HG02943 (cell line): ENCODE data around the gene SERPING1.

ENCODE experiments used
- ATAC-seq: cut with Tn5 transposase; IDR thresholded peaks from one replicate; pipeline ENCODE4 v1.9.1; 2021; ENCODE audit warnings: mild to moderate bottlenecking, low read depth, moderate library complexity; ENCODE audit not compliant: unreplicated experiment

SERPING1 gene

DNA sequence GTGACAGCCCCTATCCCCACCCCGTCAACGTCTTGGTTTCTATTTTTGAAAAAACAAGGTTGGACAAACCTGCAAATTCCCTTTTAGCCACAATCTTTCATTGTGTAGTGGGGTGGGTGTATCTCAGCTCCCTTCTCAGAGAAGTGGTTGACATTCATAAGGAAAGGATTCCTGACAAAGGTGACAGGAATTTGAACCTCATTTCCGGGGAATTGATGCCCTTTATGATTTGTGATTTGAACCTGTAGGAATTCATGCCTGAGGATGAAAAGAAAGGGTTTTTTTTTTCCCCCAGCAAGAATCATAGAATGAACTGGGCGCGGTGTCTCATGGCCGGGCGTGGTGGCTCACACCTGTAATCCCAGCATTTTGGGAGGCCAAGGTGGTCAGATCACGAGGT is 37.8 kb downstream of the SERPING1 start:
- ATAC-seq: no peak

DNA sequence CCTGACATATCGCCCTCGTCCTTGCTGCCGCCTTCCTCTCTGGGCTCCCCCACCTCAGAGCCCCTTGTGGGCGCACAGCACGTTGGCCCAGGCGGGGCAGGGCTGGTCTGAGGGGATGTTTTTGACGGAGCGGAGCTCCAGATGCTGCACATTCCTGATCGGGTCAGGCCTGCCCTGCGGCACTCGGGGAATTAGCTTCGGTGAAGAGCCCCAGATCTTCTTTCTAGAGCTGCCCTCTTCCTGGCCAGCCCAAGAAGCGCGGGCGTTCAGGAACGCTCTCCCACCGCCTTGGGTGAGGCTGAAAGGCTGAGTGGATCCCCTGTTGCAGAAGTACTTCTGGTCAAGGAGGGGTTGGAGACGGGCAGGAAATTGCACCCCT is 40.1 kb downstream of the SERPING1 start:
- no peak for ATAC-seq

DNA sequence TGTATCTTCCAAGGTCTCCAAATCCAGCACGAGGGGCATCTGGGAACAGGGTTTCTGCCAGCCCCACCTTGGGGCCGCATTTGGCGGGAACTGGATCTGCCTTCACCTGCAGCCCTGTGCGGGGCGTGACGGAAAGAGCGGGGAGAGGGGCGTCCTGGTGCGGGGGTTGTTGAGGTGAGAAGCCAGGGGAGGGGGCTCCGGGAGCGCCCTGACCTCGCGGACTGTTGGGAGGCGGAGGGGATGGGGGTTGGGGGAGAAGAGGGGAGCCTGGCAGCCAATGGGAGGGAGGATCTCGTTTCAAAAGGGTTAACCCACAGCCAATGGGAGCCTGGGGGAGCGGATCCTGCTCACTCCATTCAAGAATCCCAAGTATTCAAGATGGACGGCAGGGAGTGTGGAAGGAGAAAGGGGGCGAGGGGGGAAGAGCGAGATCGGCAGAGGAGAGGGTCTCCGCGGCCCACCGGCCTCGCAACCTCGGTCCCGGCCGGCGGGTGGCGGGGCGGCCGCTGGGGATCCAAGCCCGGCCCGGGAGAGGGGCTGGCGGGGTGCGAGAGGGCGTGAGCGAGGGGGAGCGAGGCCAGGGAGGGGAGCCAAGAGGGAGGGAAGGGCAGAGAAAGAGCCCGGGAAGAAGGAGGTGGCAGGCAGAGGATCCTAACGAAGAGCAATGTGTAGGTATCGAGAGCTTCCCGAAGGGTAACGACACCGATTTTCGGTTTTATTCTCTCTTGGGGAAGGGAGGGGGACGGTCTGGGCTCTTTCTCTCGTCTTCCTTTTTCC is 40.7 kb downstream of the SERPING1 start:
- ATAC-seq: no peak

DNA sequence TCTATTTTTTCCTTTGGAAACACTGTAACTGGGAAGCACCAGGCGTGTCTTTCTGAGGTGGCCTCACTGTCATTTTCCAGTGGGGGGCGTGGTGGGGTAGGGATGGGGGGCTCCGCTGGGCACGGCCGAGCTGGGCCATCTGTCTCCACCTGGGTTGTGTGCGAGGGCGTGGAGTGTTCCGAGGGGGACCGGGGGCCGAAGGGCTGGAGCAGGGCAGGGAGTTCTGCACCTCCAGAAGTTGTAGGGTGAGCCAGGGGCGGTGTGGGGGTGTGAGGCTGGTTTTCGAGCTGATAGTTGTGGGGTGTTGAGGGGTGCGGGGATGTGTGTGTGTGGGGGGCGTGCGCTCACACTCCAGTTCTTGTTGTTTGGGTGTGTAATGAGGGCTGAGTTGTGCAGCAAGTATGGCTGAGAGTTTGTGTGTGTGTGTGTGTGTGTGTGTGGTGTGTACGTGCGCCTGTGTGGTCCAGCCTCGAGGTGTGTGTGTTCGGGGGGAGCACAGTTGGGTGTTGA is 41.4 kb downstream of the SERPING1 start:
- ATAC-seq: no peak

DNA sequence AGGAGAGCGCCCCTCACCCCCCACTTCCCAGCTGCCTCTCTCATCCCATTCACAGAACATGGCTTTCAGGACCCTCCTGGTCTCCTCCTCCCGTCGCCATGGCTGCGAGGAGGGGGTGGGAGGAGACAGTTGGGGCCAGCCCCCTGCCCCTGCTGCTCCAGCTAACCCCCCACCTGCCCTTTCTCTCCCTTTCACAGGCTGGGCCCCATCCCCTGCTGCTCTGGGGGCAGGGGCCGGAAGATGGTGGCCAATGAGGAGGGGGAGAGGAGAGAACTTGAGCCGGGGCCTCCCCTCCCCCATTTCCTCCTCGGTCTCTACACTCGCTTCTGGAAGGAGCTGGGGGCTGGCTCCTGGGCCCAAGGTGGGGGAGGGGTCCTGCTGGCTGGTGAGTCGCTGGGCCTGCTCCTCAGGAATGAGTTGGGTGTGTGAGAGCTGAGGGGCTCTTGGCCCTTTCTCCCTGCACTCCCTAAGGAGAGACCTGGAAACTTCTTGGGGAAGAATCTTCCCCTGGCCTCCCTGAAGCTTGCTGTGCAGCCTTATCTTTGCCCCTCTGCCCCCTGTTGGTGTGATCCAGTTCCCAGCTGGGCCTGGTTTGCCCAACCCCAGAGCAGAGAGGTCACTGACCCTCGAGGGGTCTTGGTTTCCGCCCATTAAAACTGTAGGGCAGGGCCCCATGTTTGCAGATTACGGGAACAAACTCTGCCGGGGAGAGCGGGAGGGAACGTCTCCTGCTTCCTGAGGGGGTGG is 42.0 kb downstream of the SERPING1 start:
- no peak for ATAC-seq

DNA sequence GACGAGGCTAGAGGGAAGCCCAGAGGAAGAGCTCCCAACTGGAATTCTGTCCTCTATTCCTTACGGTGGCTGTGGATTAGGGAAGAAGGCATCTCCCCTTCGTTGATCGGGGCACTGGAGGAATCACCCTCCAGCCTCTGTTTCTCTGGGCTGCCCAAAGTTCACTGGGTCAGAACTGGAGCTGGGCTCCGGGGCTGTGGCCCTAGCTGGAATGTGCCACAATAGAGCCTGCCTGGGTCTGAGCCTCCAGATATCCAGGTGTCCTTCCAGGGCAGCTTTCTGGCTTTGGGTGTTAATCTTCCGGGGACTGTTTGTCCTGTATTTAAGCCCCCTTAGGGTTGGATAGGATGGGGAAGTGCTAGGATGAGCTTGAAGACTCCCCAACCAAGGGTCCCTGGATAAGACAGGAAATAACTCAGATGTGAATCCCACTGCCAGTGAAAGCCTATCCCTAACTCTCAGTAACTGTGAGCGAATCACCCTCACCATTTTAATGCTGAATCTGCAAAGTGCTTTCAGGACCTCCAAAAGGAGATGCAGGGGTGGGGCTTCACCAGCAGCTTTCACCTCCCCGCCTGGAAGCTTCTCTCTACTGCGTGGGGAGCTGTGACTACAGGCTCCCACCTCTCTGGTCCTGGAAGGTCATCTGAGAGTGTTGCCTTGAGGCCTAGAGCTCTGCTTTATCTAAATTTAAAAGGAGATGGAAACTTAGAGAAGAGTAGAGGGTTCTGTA is 42.7 kb downstream of the SERPING1 start:
- ATAC-seq: no peak

DNA sequence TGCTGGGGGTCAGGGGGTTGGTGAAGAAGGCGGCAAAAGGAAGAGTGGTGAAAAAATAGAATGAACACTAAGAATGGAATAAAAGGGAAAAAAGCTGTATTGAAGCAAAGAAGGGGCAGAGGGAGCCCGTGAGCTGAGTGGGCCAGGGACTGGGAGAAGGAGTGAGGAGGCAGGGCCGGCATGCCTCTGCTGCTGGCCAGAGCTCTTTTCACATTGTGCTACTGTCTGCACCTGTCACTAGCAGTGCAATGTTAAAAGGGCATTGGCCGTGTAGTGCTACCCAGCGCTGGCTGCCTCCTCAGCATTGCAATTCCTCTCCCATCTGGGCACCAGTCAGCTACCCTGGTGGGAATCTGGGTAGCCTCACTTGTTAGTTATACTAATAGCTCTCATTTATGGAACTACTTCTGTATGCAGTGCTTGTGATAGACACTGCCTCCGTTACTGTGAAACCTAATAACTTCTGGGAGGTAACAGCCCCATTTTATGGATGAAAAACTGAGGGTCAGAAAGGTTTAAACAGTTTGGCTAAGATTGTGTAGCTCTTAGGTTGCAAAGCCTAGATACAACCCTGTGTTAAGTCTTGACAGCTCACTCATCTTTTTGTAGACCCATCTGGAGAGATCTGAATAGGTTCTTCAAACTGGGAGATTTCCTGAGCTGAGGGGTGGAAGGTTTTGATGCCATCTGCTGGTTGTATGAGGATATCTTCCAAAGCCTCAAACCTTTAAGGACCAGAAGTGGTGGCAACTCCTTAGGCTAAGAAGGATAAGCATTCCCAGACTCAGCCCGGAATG is 43.7 kb downstream of the SERPING1 start:
- no peak for ATAC-seq

DNA sequence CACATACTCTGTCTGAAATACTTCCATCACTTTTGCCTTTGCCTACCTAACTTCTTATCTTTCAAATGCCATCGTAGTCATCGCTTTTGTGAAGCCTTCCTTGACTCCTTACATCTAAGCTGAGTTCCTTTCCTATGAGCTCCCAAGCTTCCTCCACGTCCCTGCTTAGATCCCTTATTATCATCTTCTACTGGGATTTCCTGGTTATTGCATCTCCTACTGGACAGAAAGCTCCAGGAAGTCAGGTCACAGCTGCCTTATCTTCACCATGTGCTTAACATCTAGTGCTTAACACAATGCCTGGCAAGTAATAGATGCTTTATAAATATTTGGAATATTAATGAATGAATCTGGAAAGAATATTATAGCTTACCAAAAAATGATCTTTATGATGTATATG is 46.3 kb downstream of the SERPING1 start:
- ATAC-seq: no peak

DNA sequence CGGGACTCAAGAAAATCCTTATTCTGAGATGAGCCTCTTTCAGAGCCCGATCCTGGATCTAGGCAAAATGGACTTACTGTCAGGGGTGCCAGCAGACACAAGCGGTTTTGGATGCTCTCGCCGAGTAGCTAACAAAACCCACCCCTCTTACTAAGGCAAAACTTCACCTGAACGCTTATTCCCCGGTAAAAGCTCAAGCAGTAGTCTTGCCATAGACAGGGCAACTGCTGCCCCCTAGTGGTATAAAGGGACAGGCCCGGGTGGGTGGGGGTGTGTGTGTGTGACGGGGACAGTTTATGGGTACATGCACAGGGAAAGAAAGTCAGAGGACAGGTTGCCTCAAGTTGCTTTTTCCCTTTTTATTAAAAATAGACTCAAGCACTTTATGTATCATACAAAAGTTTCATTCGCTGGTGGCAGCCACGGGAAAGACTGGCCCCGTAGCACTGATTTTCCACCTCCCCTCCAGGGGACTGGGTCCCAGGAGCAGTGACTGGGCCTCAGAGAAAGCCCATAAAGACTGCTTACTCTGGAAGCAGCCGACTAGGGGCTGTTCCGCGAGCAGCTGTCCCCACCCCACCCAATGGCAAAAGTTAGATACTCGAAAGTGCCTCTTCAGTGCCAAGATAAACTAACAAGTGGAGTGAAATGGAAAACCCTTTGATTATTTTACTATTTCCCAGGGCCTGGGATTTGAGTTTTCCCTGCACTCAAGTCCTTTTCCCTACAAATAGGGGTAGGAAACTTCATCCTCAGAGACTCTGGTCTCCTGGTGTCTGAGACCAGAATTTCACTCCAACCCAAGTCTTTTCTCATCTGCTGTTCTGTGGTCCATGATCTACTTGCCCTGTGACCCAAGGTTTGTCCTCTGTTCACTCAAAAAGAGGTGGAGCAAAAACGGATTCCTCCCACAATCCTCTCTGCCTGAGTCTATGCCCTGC is 47.5 kb downstream of the SERPING1 start:
- peak; percentile 55 for ATAC-seq

DNA sequence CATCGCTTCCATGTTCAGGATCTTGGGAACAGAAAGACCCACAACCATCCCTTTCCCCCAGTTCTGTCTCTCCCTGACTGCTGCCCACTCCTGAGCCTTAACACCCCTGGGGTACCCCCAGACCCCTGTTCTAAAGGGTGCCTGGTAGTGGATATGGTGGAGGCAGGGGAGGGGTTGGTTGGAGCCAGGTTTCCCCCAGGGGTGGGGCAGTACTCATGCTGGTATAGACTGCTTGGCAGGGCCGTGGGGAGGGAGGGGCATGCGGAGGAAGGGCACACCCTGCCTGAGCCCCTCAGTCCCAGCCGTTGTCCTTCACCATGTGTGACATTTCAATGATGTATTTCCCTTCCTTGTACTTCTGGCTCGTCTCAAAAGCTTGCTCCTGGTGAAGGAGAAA is 48.2 kb downstream of the SERPING1 start:
- no peak for ATAC-seq

DNA sequence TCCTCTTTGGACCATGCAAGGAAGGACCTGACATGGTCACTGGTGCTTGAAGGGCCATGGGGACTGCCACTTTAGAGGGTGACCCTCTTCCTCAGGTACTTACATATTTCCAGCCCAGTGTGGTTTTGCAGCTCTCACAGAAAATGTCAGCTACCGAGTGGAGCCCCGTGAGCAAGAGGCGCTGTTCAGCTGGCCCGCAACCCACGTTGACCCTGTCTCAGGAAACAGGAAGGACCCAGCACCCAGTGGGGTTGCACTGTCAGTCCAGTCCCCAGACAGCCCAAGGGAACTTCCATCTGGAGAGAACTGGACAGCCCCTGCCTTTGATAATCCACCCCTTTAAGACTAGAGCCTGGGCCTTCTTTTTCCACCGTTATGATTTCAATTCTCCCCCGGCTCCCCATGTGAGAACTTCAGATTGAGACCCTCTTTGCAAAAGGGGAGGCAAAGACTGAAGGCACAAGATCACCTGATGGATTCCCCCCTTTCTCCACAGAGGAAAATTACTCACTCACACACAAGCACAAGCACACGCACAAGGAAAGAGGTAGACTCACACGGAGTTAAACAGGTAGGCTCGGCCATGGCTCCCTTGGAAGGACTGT is 48.8 kb downstream of the SERPING1 start:
- no peak for ATAC-seq

DNA sequence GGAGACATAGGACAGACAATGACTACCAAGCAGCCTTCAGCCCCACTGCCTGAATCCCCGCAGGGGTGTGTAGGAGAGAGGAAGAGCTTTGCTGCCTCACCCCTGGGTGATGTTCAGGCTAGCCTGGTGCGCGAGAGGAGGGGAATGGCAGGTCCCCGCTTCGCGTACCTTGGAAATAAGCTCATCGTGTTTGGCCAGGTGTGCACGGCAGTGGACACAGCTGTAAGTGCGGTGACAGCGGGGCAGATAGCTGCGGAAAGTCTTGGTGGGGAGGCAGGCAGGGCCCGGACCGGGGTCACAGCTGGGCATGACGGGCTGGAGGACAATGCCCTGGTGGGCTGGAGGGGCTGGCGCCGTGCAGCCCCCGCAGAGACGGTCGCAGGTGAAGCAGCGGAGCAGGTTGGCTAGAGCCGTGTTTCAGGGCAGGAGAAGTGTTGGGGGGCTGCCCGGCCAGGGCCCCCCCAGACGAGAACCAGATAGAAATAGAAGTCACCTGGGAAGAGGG is 49.4 kb downstream of the SERPING1 start:
- no peak for ATAC-seq

DNA sequence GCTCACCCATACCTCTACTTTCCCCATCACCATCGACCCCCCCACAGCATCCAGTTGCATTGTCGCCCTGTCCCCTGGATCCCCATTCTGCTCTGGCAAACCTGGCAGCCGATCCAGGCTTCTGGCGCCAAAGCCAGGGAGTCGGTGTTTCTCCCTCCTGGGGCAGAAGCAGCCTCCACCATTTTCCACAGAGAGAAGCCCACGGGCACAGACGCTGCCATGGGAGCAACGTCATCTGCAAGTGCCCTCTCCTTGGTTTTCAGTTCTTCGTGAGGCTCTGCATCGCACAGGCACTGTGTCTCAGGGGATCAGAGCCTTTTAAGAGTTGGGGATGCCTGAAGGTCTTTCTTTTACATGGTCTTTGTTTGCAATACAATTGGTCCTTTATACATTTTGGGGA is 49.9 kb downstream of the SERPING1 start:
- ATAC-seq: no peak

DNA sequence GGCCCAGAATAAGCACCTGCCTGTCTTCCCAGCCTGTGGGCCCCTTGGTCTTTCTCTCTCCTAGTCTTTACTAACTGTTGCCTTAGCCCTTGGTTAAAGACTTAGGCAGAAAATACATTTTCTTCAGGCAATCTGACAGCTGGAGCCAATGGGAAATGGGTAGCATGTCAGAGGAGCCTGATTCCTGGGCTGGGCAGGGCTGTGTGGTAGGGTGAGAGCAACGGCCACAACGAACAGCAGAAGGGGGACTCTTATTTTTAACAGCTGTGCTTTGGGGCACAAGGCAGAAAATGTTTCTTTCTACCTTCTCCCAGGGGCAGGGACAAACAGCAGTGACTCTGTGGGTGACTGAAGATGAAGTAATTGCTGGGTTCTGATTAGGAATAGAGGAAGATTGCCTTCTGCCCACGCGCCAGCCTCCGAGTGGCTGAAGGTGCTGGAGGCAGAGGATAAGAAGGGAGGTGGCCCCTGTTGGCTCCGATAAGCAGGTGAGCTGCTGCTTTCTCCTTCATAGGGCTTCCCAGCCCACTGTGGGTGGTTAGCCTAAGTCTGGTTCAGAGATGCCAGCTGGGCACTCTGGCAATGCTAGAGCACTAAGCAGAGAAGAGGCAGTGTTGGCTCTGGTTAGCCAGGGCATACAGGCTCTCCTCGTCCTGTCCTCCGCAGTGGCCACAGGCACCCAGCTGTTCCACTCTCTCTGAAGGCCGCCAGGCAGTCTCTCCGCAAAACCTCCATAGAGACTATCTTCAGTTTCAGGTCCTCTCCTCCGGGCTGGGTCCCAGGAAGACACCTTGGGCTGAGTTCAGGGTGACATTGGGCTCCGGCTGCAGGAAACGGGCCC is 50.7 kb downstream of the SERPING1 start:
- no peak for ATAC-seq

DNA sequence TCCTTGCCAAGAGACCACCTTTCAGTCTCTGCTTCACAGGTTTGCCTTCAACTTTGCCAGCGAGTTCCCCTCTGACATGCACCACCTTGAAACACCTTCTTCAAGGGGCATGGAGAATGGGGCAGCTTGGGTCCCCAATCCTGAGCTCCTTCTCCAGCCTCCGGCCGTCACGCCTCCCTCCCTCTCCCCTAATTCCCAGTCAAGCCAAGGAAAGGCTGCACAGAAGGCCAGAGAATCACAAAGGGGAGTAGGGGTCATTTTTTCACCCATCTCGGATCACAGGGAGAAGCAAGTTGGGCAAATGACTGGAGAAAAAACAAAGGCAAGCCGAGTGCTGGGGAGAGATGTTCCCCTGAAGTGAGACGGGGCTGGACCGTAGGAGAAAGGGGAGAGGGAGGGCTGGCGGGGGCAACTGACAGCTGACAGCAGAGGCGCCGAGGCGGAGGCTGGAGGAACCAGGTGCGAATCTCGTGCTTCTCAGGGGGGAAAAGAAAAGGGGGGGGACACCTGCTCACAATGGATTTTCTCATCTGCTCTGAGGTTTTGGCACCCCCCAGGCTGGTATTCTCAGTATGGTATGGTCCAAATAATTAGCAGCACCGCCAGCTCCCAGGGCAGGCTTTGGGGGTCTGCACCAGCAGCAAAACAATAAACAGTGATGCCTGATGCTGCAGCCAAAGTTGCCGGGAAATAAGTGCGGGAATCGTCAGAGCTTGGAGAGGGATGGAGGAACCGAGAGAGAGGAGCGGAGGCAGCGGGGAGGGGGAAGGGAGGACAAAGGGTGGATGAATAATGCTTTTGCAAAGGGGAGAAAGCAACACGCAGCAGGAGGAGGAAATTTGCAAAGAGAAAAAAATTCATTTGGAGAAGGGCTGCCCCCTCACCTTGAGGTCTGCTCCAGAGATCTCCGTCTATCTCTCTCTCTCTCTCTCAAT is 51.6 kb downstream of the SERPING1 start:
- no peak for ATAC-seq

DNA sequence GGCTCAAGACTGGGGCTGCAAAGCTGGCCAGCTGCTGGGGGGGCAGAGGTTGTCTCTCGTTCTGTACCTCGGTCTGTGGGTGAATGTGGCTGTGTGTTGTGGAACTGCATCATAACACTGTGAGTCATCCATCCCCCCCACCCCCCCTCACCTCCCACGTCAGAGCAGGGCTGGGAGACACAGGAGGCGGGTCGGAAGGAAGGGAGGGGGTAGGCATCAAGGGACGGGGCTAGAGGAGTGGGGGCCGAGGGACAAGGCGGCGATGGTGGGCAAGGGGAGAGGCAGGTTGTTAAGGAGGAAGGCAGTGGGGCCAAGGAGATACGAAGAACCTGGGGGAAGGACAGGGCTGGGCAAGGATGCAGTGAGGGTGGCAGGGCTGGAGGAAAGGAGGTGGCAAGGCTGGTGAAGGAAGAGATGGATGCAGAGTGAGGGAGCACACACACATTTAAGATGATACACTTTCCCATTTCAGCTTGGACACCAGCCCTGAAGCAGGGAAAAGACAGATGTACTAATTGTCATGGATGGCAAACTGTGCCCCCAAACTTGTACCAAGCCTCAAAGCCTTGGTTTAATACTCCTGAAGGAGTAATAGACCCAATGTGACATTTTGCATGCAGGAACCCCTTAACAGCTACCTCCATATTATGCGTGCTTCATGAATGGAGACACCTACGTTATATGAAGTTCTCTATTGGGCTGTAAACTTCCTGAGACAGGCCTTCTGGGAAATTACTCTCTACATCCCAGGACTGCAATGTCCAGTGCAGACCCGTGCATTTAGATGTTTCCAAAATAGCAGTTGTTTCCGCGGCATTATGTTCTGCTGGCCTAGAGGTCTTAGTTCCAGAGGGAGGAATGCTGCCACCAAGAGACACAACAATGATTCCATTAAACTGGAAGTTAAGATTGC is 52.6 kb downstream of the SERPING1 start, which contains the start of gene YPEL4:
YPEL4 (minus strand) TSS at position 87 of the 913 bp plus-strand sequence. CDS start 2,805 bp downstream, outside the sequence.
- no peak for ATAC-seq
